ENCODE data around the gene NFASC.

- no peak for TF ChIP-seq CTCF (IDR thresholded peaks at IDR 0.05)
- no peak for TF ChIP-seq POLR2A (IDR thresholded peaks at IDR 0.05)
Observed at GRCh38 chr1:204842369-204842768, 28.3 kb upstream of the NFASC start.
